ENCODE measurements around the gene GPX2.

GRCh38 chr14:64952598-64953309 lies 10.2 kb upstream of the GPX2 start:
- TF ChIP-seq, protein P1, sequence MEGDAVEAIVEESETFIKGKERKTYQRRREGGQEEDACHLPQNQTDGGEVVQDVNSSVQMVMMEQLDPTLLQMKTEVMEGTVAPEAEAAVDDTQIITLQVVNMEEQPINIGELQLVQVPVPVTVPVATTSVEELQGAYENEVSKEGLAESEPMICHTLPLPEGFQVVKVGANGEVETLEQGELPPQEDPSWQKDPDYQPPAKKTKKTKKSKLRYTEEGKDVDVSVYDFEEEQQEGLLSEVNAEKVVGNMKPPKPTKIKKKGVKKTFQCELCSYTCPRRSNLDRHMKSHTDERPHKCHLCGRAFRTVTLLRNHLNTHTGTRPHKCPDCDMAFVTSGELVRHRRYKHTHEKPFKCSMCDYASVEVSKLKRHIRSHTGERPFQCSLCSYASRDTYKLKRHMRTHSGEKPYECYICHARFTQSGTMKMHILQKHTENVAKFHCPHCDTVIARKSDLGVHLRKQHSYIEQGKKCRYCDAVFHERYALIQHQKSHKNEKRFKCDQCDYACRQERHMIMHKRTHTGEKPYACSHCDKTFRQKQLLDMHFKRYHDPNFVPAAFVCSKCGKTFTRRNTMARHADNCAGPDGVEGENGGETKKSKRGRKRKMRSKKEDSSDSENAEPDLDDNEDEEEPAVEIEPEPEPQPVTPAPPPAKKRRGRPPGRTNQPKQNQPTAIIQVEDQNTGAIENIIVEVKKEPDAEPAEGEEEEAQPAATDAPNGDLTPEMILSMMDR (IDR thresholded peaks at IDR 0.05 in 8 of 11, conservative IDR thresholded peaks at IDR 0.05 in 3 of 11): no peak
- TF ChIP-seq POLR2A (IDR thresholded peaks at IDR 0.05): no peak
